ENCODE results near the gene ZNF574.
"Not testable (repeated sequence)": the region's sequence is repeated elsewhere in the genome, so short reads cannot be mapped to it uniquely, and the experiment has no call there.

Gene ZNF574

DNA sequence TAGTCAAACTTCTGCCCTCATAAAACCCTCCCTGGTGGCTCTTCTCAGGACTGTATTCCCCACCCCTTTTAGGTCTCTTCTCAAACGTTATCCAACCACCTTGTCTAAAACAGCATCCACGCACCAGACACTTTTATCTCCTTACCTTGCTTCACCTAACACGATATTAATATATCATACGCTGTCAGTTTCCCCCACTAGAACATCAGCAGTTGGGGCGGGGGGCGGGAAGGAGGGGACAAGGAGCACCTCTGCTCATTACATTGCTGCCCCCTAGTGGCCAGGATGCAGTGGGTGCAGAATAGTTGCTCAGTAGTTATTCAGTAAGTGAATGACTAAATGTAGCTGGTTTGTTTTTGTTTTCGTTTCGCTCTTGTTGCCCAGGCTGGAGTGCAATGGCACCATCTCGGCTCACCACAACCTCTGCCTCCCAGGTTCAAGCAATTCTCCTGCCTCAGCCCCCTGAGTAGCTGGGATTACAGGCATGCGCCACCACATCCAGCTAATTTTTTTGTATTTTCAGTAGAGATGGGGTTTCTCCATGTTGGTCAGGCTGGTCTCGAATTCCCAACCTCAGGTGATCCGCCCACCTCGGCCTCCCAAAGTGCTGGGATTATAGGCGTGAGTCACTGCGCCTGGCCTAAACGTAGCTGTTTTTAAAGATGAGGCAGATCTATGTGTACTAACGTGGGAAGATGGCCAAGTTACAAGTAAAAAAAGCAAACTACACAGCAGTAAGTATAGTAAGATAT is 41.1 kb upstream of the ZNF574 start:
- Mint-ChIP-seq H3K27me3 (ENCODE audit: low read depth, poor library complexity) (peaks cover 12% of the 10 kb centered on the region), H3K4me1 (peaks cover 30% of the 10 kb centered on the region)
- H3K9me3 Mint-ChIP-seq; H3K36me3 Mint-ChIP-seq (ENCODE audit: low read depth); H3K27ac Mint-ChIP-seq; H3K4me3 Mint-ChIP-seq: not testable (repeated sequence)
- peak; percentile 70 for DNase-seq
- TF ChIP-seq, protein P1, sequence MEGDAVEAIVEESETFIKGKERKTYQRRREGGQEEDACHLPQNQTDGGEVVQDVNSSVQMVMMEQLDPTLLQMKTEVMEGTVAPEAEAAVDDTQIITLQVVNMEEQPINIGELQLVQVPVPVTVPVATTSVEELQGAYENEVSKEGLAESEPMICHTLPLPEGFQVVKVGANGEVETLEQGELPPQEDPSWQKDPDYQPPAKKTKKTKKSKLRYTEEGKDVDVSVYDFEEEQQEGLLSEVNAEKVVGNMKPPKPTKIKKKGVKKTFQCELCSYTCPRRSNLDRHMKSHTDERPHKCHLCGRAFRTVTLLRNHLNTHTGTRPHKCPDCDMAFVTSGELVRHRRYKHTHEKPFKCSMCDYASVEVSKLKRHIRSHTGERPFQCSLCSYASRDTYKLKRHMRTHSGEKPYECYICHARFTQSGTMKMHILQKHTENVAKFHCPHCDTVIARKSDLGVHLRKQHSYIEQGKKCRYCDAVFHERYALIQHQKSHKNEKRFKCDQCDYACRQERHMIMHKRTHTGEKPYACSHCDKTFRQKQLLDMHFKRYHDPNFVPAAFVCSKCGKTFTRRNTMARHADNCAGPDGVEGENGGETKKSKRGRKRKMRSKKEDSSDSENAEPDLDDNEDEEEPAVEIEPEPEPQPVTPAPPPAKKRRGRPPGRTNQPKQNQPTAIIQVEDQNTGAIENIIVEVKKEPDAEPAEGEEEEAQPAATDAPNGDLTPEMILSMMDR (IDR thresholded peaks at IDR 0.05): peak; percentile 79

DNA sequence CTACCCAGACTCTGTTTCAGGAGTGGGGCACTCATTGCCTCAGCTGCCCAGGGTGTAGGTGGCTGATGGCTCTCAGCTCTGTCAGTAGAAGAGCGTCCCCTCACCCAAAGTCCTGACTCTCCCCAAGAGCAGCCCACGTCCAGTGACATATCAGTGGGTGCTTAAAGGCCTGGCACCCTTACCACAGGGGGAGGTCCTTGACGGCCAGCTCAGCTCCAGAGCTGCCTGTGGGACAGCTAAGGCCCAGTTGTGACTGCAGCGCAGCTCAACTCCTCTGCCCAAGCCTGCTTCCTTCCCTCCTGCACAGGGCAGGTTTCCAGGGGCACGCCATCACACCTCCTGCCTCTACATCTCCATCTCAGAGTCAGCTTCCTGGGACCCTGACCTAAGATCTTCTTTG is 38.3 kb upstream of the ZNF574 start:
- DNase-seq: no peak
- no peaks in the 10 kb centered on the region for H3K36me3 Mint-ChIP-seq (ENCODE audit: low read depth)

DNA sequence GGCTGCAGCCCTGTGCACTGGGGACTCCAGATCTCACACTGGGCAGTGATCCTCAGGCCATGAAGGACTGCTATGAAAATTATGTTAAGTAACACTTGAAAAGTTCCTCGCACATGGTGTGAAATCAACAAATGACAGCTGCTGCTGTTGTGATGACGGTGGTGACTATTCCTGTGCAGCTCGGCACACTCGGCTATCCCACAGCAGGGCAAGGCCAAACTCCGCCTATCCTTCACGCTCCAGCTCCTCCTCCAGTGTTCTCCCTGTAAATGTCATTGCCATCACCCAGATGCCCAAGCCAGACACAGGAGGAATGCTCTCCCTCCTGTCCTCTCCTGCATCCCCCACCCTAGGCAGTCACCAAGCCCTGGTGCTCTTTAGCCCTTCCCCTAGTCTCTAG is 37.3 kb upstream of the ZNF574 start:
- peaks cover 24% of the 10 kb centered on the region for H3K4me1 Mint-ChIP-seq
- H3K9me3 Mint-ChIP-seq: no peaks in the 10 kb centered on the region
- no peak for DNase-seq
- TF ChIP-seq, protein P1 (IDR thresholded peaks at IDR 0.05): no peak
- no peak overlapping the region for H3K27ac Mint-ChIP-seq
- H3K36me3 Mint-ChIP-seq (ENCODE audit: low read depth): no peaks in the 10 kb centered on the region
- H3K27me3 Mint-ChIP-seq (ENCODE audit: low read depth, poor library complexity): peaks cover 11% of the 10 kb centered on the region
- H3K4me3 Mint-ChIP-seq: no peak overlapping the region

More for the DNA sequence above, 38.3 kb upstream of the ZNF574 start:
- TF ChIP-seq, protein P1 (IDR thresholded peaks at IDR 0.05): no peak
- Mint-ChIP-seq H3K9me3 (no peaks in the 10 kb centered on the region), H3K4me3 (no peak overlapping the region), H3K4me1 (peaks cover 27% of the 10 kb centered on the region), H3K27me3 (ENCODE audit: low read depth, poor library complexity) (peaks cover 9% of the 10 kb centered on the region), H3K27ac (no peak overlapping the region)

DNA sequence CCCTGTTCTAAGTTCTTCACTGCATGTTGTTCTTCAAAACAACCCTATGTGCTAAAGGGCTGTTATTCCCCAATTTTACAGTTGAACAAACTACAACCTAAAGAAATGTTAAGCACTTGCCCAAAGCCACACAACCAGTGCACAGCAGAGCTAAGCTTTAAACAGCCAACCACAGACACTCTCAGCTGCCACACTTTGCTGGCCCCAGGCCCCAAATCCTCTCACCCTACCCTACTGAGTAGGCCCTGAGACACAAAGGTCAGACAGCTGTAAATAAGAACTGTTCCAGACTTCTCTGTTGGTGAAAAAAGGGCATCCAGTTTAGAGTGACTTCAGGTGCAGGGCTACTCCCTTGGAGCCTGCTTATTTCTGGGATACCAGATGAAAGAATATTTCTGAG is 35.9 kb upstream of the ZNF574 start:
- Mint-ChIP-seq H3K4me3 (no peak overlapping the region), H3K36me3 (ENCODE audit: low read depth) (no peaks in the 10 kb centered on the region), H3K9me3 (no peaks in the 10 kb centered on the region), H3K27me3 (ENCODE audit: low read depth, poor library complexity) (peaks cover 8% of the 10 kb centered on the region), H3K4me1 (peaks cover 14% of the 10 kb centered on the region), H3K27ac (no peak overlapping the region)
- no peak for DNase-seq
- TF ChIP-seq, protein P1 (IDR thresholded peaks at IDR 0.05): no peak

DNA sequence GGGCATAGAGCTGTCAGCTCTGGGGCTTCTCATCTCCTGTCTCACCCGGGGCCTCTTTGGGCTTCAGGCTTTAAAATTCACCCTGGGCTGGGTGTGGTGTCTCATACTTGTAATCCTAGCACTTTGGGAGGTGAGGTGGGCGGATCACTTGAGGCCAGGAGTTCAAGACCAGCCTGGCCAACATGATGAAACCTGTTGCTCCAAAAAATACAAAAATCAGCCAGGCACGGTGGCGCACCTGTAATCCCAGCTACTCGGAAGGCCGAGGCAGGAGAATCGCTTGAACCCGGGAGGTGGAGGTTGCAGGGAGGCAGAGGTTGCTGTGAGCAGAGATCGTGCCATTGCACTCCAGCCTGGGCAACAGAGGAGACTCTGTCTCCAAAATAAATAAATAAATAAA is 35.5 kb upstream of the ZNF574 start:
- H3K4me1 Mint-ChIP-seq: peaks cover 14% of the 10 kb centered on the region
- H3K9me3 Mint-ChIP-seq; H3K27me3 Mint-ChIP-seq (ENCODE audit: low read depth, poor library complexity); H3K27ac Mint-ChIP-seq; DNase-seq; H3K36me3 Mint-ChIP-seq (ENCODE audit: low read depth); H3K4me3 Mint-ChIP-seq: not testable (repeated sequence)

DNA sequence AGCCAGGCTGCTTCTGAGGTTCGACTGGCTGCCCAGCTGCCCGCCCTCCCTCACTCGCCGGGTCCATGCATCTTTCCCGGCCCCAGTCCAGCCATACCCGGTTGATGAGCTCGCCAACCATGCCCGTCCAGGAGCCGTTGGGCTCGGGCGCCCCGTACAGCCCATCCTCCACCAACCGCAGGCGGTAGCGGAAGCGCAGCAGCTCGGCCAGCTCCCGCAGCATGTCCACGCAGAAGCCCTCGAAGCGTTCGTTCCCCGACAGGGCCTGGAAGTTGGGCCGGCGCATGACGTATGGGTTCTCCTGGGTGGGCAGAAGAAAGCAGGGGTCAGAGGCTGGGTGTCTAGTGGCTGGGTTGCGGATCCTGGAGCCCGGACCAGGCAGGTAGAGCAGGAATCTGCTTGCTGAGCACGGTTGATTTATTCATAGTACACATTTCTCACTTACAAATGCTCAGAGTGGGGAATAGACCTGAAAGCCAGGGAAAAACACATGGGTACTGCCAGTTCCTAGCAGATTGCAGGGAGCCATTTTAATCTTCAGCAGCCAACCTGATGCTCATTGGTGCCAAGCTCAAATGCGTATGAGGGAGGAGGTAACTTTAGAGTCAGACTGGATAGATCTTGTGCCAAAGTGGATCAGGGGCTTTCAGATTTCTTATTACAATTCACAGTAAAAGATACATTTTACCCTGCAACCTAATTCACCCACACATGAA is 33.4 kb upstream of the ZNF574 start:
- H3K4me1 Mint-ChIP-seq: peaks cover 11% of the 10 kb centered on the region
- no peaks in the 10 kb centered on the region for H3K36me3 Mint-ChIP-seq (ENCODE audit: low read depth)
- H3K27ac Mint-ChIP-seq: no peak overlapping the region
- DNase-seq: no peak
- peaks cover 9% of the 10 kb centered on the region for H3K27me3 Mint-ChIP-seq (ENCODE audit: low read depth, poor library complexity)
- H3K4me3 Mint-ChIP-seq: no peak overlapping the region
- TF ChIP-seq, protein P1 (IDR thresholded peaks at IDR 0.05): no peak
- H3K9me3 Mint-ChIP-seq: no peaks in the 10 kb centered on the region
